Measurements from ENCODE around the gene SDR39U1.

DNA sequence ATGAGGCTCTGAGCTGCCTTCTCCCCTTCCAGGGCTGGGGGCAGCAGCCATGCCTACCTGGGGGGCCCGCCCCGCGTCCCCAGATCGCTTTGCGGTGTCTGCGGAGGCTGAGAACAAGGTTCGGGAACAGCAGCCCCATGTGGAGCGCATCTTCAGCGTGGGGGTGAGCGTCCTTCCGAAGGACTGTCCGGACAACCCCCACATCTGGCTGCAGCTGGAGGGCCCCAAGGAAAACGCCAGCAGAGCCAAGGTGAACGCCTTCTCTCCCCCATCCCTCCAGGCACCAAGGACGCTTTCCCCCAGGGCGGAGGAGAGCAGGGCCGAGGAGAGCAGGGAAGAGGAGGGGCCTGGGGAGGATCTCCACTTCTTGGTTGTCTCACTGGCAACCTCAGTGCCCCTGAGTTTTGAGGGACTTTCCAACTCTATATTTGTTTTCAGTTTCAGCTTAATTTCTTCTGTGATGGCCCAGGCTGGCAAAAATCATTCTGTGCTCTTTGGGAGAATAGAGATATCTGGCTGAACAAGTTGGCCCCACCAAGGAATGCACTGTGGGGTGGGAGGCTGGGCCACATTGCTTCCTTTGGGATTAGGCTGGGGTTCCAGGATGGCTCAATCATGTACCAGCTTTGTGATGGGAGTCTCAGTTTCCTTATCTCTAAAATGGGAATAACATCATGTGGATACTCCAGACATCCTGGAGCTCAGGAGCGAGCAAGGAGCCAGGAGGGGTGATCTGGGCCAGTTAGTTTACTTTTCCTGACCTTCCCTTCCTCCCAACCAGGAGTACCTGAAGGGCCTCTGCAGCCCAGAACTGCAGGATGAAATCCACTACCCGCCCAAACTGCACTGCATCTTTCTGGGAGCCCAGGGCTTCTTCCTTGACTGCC lies 11.7 kb downstream of the SDR39U1 start:
- TF ChIP-seq EZH2 (IDR thresholded peaks at IDR 0.05) (no peak), POLR2AphosphoS5 (IDR thresholded peaks at IDR 0.05; ENCODE audit: borderline replicate concordance, low read depth, low read length) (no peak)
